HepG2 (cell line): ENCODE measurements around the gene UBXN2A. TPM values are rescaled to one million over a fixed set of nuclear protein-coding genes. Genes with fewer than 3 reads are reported as not detected.

Source experiments
- AGO2 ChIP-seq: fragments of 200-400 bp; formaldehyde crosslinking; optimal IDR thresholded peaks from 2 replicates; pipeline ENCODE3; 2017; ENCODE audit warnings: mild to moderate bottlenecking, low read depth, low read length, moderate library complexity
- ARID2 ChIP-seq: sonication (generic); formaldehyde crosslinking; IDR thresholded peaks from 2 replicates; pipeline ENCODE4 v1.8.1; 2022; ENCODE audit warnings: mild to moderate bottlenecking, missing genetic modification reagents, borderline replicate concordance
- BRCA1 ChIP-seq: sonication (generic); formaldehyde crosslinking; IDR thresholded peaks from 2 replicates; pipeline ENCODE4 v1.4.0; 2020; ENCODE audit warnings: missing genetic modification reagents
- CBFB ChIP-seq: sonication (generic); formaldehyde crosslinking; IDR thresholded peaks from 2 replicates; pipeline ENCODE4 v1.4.0; 2020; ENCODE audit warnings: missing genetic modification reagents
- ELF3 ChIP-seq: IDR thresholded peaks from 2 replicates; pipeline ENCODE4 v1.6.1; 2016; ENCODE audit warnings: missing genetic modification reagents, missing compliant biosample characterization
- ESRRA ChIP-seq: sonication (generic); formaldehyde crosslinking; IDR thresholded peaks from 2 replicates; pipeline ENCODE4 v1.5.1; 2020; ENCODE audit warnings: mild to moderate bottlenecking, low read depth, missing genetic modification reagents
- FOSL1 ChIP-seq: sonication (generic); formaldehyde crosslinking; IDR thresholded peaks from 2 replicates; pipeline ENCODE4 v1.9.0; 2021; ENCODE audit warnings: missing genetic modification reagents, borderline replicate concordance
- FOXA3 ChIP-seq: IDR thresholded peaks from 2 replicates; pipeline ENCODE4 v1.6.1; 2016; ENCODE audit warnings: missing genetic modification reagents, missing compliant biosample characterization
- IRX3 ChIP-seq: sonication (generic); formaldehyde crosslinking; IDR thresholded peaks from 2 replicates; pipeline ENCODE4 v1.8.1; 2023; ENCODE audit warnings: mild to moderate bottlenecking, low read depth, missing genetic modification reagents, borderline replicate concordance
- JUN ChIP-seq: sonication (generic); formaldehyde crosslinking; IDR thresholded peaks from 2 replicates; pipeline ENCODE4 v1.4.0; 2020; ENCODE audit warnings: mild to moderate bottlenecking, missing genetic modification reagents
- RCOR2 ChIP-seq: IDR thresholded peaks from 2 replicates; pipeline ENCODE4 v1.6.1; 2016; ENCODE audit warnings: missing biosample characterization, missing genetic modification reagents
- RFX1 ChIP-seq: fragments of 450-650 bp; IDR thresholded peaks from 2 replicates; pipeline ENCODE4 v1.6.1; 2017
- SIN3B ChIP-seq: fragments of 150-350 bp; IDR thresholded peaks from 2 replicates; pipeline ENCODE4 v1.6.1; 2014; ENCODE audit warnings: low read length
- TAF1 ChIP-seq: sonication (generic); formaldehyde crosslinking; IDR thresholded peaks from 2 replicates; pipeline ENCODE4 v1.4.0; 2020; ENCODE audit warnings: missing genetic modification reagents
- ZBTB7A ChIP-seq: sonication (generic); formaldehyde crosslinking; IDR thresholded peaks from 2 replicates; pipeline ENCODE4 v1.8.0; 2022; ENCODE audit warnings: mild to moderate bottlenecking, missing genetic modification reagents
- ZNF251 ChIP-seq: sonication (generic); formaldehyde crosslinking; IDR thresholded peaks from 2 replicates; pipeline ENCODE4 v1.9.0; 2021; ENCODE audit warnings: mild to moderate bottlenecking, missing genetic modification reagents
- ZNF570 ChIP-seq: sonication (generic); formaldehyde crosslinking; IDR thresholded peaks from 2 replicates; pipeline ENCODE4 v1.4.0; 2020; ENCODE audit warnings: mild to moderate bottlenecking, missing genetic modification reagents, borderline replicate concordance
- ZNF598 ChIP-seq: sonication (generic); formaldehyde crosslinking; IDR thresholded peaks from 2 replicates; pipeline ENCODE4 v1.5.1; 2020; ENCODE audit warnings: mild to moderate bottlenecking, missing genetic modification reagents, borderline replicate concordance
- ZNF614 ChIP-seq: IDR thresholded peaks from 2 replicates; pipeline ENCODE4 v1.6.1; 2018; ENCODE audit warnings: missing biosample characterization, missing genetic modification reagents, inconsistent platforms, borderline replicate concordance
- ZNF768 ChIP-seq: sonication (generic); formaldehyde crosslinking; IDR thresholded peaks from 2 replicates; pipeline ENCODE4 v1.4.0; 2020; ENCODE audit warnings: missing genetic modification reagents
- ZNF790 ChIP-seq: sonication (generic); formaldehyde crosslinking; IDR thresholded peaks from 2 replicates; pipeline ENCODE4 v1.8.0; 2022; ENCODE audit warnings: missing genetic modification reagents, mild to moderate bottlenecking, borderline replicate concordance
- polyA plus RNA-seq, 8 experiments: library from polyadenylated mRNA; depleted of rRNA in 3 of 8; stranded (reverse) in 7 of 8; unstranded in 1 of 8; fragments of >200 nt; fragmentation: Illumina TruSeq in 4 of 8; extraction: Trizol in 4 of 8; gene quantifications; 2 replicates each; pipeline versions ENCODE4 v1.2.1 to v1.2.3, GENCODE V29; 2011 to 2016; ENCODE audit warnings: low read depth in 4 of 8, missing spikeins in 1 of 8, mixed read lengths in 1 of 8; ENCODE audit not compliant: insufficient read depth in 1 of 8
- total RNA-seq, 5 experiments: library from RNA; depleted of rRNA; stranded (reverse); fragments of >200 nt; fragmentation: Illumina TruSeq; extraction: Trizol; gene quantifications; 2 replicates each; pipeline ENCODE4 v1.2.3, GENCODE V29; 2016; ENCODE audit warnings: low read depth in 1 of 5
- TF ChIP-seq, protein P1 (sequence below): sonication (generic); formaldehyde crosslinking; IDR thresholded peaks from 2 replicates; pipeline ENCODE4 v1.5.0; 2020; ENCODE audit warnings: missing genetic modification reagents
- TF ChIP-seq, protein P2 (sequence below): sonication (generic); formaldehyde crosslinking; IDR thresholded peaks from 2 replicates; pipeline ENCODE4 v1.8.1; 2023; ENCODE audit warnings: missing genetic modification reagents, inconsistent platforms, borderline replicate concordance
- TF ChIP-seq, protein P3 (sequence below): IDR thresholded peaks from 2 replicates; pipeline ENCODE4 v1.6.1; 2018; ENCODE audit warnings: missing genetic modification reagents, mild to moderate bottlenecking, missing compliant biosample characterization
- TF ChIP-seq, protein P4 (sequence below): sonication (generic); formaldehyde crosslinking; IDR thresholded peaks from 2 replicates; pipeline ENCODE4 v1.5.0; 2020; ENCODE audit warnings: missing genetic modification reagents, mild to moderate bottlenecking, borderline replicate concordance
- TF ChIP-seq, protein P5 (sequence below): sonication (generic); formaldehyde crosslinking; IDR thresholded peaks from 2 replicates; pipeline ENCODE4 v1.8.0; 2022; ENCODE audit warnings: missing genetic modification reagents, low read depth, mild to moderate bottlenecking, borderline replicate concordance

The UBXN2A gene
- total and polyA plus RNA-seq, 2 of the 13 experiments (the other 11 are each of a cell fraction or from before 2014, with no cell fraction given): 8.3 to 20.9 TPM

DNA sequence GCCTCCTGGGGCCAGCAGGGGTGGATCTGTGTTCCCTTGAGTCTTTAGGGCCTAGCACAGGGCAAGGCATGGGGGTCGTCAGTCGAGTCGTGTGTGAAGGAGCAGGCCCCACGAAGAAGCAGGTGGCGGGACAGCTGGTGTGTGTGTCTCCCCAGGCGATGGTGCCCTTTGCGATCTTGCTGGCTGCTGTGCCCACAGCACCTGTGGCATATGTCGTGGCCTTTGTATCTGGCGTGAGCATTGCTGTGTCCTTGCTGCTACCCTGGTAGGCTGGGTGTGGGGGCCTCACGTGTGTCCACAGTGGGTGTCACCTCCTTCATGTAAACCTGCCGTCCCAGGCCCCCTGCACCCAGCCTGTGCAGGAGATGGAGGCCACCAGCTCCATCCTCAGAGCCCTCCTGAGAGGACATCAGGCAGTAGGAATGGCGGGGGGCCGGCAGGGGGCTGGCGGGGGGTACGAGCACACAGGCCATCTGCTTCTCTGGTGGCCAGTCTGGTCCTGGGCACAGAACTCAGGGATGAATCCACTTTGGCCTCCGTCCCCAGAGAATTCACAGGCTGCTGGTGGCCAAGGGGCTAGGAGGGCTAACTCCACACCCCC is 82.8 kb downstream of the UBXN2A start (continued):
- TF ChIP-seq ZNF768 (no peak), ARID2 (CRISPR knock-in tag) (no peak), SIN3B (no peak), TAF1 (CRISPR knock-in tag) (no peak), AGO2 (peak; percentile 21), RCOR2 (CRISPR knock-in tag) (no peak), ZNF790 (CRISPR knock-in tag) (0 out of 2 replicates have a peak, but pooled peaks have one; percentile 39), BRCA1 (CRISPR knock-in tag) (no peak), ZNF570 (CRISPR knock-in tag) (no peak), ZNF614 (no peak), FOXA3 (no peak), RFX1 (no peak), ELF3 (CRISPR knock-in tag) (no peak), CBFB (CRISPR knock-in tag) (no peak), FOSL1 (CRISPR knock-in tag) (no peak), JUN (no peak), ZBTB7A (CRISPR knock-in tag) (0 out of 2 replicates have a peak, but pooled peaks have one; percentile 2), IRX3 (CRISPR knock-in tag) (no peak), ZNF598 (CRISPR knock-in tag) (no peak), ZNF251 (CRISPR knock-in tag) (no peak), ESRRA (no peak)
- TF ChIP-seq, protein P1, sequence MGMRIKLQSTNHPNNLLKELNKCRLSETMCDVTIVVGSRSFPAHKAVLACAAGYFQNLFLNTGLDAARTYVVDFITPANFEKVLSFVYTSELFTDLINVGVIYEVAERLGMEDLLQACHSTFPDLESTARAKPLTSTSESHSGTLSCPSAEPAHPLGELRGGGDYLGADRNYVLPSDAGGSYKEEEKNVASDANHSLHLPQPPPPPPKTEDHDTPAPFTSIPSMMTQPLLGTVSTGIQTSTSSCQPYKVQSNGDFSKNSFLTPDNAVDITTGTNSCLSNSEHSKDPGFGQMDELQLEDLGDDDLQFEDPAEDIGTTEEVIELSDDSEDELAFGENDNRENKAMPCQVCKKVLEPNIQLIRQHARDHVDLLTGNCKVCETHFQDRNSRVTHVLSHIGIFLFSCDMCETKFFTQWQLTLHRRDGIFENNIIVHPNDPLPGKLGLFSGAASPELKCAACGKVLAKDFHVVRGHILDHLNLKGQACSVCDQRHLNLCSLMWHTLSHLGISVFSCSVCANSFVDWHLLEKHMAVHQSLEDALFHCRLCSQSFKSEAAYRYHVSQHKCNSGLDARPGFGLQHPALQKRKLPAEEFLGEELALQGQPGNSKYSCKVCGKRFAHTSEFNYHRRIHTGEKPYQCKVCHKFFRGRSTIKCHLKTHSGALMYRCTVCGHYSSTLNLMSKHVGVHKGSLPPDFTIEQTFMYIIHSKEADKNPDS (CRISPR knock-in tag): no peak
- TF ChIP-seq, protein P2, sequence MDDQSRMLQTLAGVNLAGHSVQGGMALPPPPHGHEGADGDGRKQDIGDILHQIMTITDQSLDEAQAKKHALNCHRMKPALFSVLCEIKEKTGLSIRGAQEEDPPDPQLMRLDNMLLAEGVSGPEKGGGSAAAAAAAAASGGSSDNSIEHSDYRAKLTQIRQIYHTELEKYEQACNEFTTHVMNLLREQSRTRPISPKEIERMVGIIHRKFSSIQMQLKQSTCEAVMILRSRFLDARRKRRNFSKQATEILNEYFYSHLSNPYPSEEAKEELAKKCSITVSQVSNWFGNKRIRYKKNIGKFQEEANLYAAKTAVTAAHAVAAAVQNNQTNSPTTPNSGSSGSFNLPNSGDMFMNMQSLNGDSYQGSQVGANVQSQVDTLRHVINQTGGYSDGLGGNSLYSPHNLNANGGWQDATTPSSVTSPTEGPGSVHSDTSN (CRISPR knock-in tag): no peak
- TF ChIP-seq, protein P3, sequence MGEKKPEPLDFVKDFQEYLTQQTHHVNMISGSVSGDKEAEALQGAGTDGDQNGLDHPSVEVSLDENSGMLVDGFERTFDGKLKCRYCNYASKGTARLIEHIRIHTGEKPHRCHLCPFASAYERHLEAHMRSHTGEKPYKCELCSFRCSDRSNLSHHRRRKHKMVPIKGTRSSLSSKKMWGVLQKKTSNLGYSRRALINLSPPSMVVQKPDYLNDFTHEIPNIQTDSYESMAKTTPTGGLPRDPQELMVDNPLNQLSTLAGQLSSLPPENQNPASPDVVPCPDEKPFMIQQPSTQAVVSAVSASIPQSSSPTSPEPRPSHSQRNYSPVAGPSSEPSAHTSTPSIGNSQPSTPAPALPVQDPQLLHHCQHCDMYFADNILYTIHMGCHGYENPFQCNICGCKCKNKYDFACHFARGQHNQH (CRISPR knock-in tag): no peak
- TF ChIP-seq, protein P4, sequence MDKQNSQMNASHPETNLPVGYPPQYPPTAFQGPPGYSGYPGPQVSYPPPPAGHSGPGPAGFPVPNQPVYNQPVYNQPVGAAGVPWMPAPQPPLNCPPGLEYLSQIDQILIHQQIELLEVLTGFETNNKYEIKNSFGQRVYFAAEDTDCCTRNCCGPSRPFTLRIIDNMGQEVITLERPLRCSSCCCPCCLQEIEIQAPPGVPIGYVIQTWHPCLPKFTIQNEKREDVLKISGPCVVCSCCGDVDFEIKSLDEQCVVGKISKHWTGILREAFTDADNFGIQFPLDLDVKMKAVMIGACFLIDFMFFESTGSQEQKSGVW: no peak
- TF ChIP-seq, protein P5, sequence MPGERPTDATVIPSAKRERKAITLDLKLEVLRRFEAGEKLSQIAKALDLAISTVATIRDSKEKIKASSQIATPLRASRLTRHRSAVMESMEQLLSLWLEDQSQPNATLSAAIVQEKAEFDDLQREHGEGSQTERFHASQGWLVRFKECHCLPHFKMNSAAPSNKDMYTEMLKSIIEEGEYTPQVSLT (CRISPR knock-in tag): no peak
